Measurements from ENCODE around the gene LRP11. TPM values are rescaled to one million over a fixed set of nuclear protein-coding genes. Genes with fewer than 3 reads are reported as not detected.

The LRP11 gene
- total RNA-seq, 1 experiment from 2014 or later = 14.8 TPM

DNA sequence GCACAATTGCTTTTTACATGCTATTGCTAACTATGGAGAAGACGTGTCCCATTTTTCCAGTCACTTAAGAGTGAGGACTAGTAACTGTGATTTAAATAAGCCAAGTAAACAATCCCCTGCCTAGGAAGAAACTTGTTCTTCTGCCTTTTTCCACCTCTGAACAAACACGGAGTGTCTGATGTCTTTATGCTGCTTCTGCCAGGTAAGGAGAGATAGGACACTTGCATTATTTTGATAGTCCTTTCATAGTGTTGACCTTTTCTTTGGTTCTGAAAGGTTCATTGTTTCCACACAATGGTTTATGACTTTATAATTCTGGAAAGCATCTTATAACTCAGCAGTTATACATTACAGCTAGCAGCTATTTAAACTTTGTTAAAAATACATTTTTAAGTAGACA, 8.4 kb downstream of the LRP11 start:
- H3K27ac Mint-ChIP-seq = no peak overlapping the region

More for the DNA sequence above, 8.4 kb downstream of the LRP11 start:
- Histone ChIP-seq H3K4me2 (ENCODE audit: insufficient read depth, insufficient read length, low read length) (no peak overlapping the region), H4K20me1 (ENCODE audit: control insufficient read depth, insufficient read depth, insufficient read length) (peaks cover 3% of the 10 kb centered on the region), H3K23ac (ENCODE audit: insufficient read length, low read depth, low read length) (no peak overlapping the region), H2BK120ac (ENCODE audit: low read depth, low read length, poor library complexity, severe bottlenecking) (no peak overlapping the region), H4K91ac (ENCODE audit: insufficient read length, low read depth, low read length) (no peak overlapping the region), H3K4me1 (ENCODE audit: insufficient read depth, low read length) (no peaks in the 10 kb centered on the region; the same call in 1 of the 2 replicates), H2BK15ac (ENCODE audit: low read depth, low read length) (no peak overlapping the region), H4K5ac (ENCODE audit: insufficient read length, low read depth, low read length) (no peak overlapping the region), H2AK5ac (ENCODE audit: insufficient read length, low read length) (no peak overlapping the region), H3K4ac (ENCODE audit: low read depth, low read length) (no peak overlapping the region), H3K18ac (ENCODE audit: insufficient read length, low read depth, low read length) (no peak overlapping the region), H3K23me2 (ENCODE audit: insufficient read length, low read depth, low read length, poor library complexity, severe bottlenecking) (no peaks in the 10 kb centered on the region), H2BK5ac (ENCODE audit: insufficient read length, low read length) (no peak overlapping the region), H4K8ac (replicated peaks; ENCODE audit: insufficient read length, low read depth, low read length) (no peak overlapping the region), H2BK12ac (ENCODE audit: insufficient read length, low read depth, low read length) (no peak overlapping the region), H3K56ac (ENCODE audit: insufficient read length, low read depth, low read length) (no peak overlapping the region), H3K27ac (ENCODE audit: insufficient read length, low read depth, low read length) (no peak overlapping the region), H3K9ac (ENCODE audit: extremely low read depth, insufficient read length, low read length) (no peak overlapping the region), H3K27me3 (ENCODE audit: insufficient read depth, low read length) (no peaks in the 10 kb centered on the region), H2BK20ac (ENCODE audit: low read depth, low read length, poor library complexity, severe bottlenecking) (no peak overlapping the region), H2AFZ (ENCODE audit: low read length) (no peak overlapping the region), H3K79me2 (ENCODE audit: insufficient read depth, low read length) (no peaks in the 10 kb centered on the region), H3K9me3 (ENCODE audit: control insufficient read depth, low read depth, low read length) (no peaks in the 10 kb centered on the region), H3K14ac (ENCODE audit: insufficient read depth, low read length) (no peak overlapping the region), H3T11ph (ENCODE audit: low read length) (no peak overlapping the region), H3K79me1 (ENCODE audit: insufficient read depth, low read depth, low read length, poor library complexity, severe bottlenecking) (no peaks in the 10 kb centered on the region)
- Mint-ChIP-seq H3K4me1 (peaks cover 39 to 40% of the 10 kb centered on the region in 2 experiments), H3K36me3 (ENCODE audit: insufficient read depth in 1 of 3, low read depth in 3 of 3) (no peaks in the 10 kb centered on the region), H3K27me3 (ENCODE audit: low read depth) (no peaks in the 10 kb centered on the region), H3K4me3 (no peak overlapping the region), H3K9me3 (no peaks in the 10 kb centered on the region)
- WGBS (ENCODE audit: extremely low coverage, insufficient read length, low lambda C conversion rate) = no CpG with 5 or more reads among the region's 2 CpGs
- DNase-seq = no peak
- TF ChIP-seq, protein P1, sequence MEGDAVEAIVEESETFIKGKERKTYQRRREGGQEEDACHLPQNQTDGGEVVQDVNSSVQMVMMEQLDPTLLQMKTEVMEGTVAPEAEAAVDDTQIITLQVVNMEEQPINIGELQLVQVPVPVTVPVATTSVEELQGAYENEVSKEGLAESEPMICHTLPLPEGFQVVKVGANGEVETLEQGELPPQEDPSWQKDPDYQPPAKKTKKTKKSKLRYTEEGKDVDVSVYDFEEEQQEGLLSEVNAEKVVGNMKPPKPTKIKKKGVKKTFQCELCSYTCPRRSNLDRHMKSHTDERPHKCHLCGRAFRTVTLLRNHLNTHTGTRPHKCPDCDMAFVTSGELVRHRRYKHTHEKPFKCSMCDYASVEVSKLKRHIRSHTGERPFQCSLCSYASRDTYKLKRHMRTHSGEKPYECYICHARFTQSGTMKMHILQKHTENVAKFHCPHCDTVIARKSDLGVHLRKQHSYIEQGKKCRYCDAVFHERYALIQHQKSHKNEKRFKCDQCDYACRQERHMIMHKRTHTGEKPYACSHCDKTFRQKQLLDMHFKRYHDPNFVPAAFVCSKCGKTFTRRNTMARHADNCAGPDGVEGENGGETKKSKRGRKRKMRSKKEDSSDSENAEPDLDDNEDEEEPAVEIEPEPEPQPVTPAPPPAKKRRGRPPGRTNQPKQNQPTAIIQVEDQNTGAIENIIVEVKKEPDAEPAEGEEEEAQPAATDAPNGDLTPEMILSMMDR (conservative IDR thresholded peaks at IDR 0.05) = no peak

Data from H9 (cell line).